Liver (tissue), 9 donors: Measurements from ENCODE around the gene PTPRN2. TPM values are rescaled to one million over a fixed set of nuclear protein-coding genes. Genes with fewer than 3 reads are reported as not detected.
"Not testable (repeated sequence)": the region's sequence is repeated elsewhere in the genome, so short reads cannot be mapped to it uniquely, and the experiment has no call there.

ENCODE experiments used
- DNase-seq: peaks from one replicate; pipeline ENCODE4 v3.0.0-alpha.2; 2017; ENCODE audit warnings: low spot score
- H3K27ac ChIP-seq, 2 donors: one replicate each; pipeline ENCODE4 v1.7.0; 2013; ENCODE audit warnings: inconsistent platforms in 2 of 2, low read length in 2 of 2, control low read depth in 1 of 2, low read depth in 1 of 2, mild to moderate bottlenecking in 1 of 2
- H3K27me3 ChIP-seq, 4 donors: one replicate each; pipeline versions ENCODE4 v1.6.1 to v1.7.0; 2013; ENCODE audit warnings: low read length in 3 of 4, inconsistent platforms in 1 of 4, mild to moderate bottlenecking in 1 of 4, moderate library complexity in 1 of 4; ENCODE audit not compliant: control insufficient read depth in 4 of 4, insufficient read depth in 4 of 4
- H3K36me3 ChIP-seq, 4 donors: one replicate each; pipeline versions ENCODE4 v1.6.1 to v1.7.0; 2013; ENCODE audit warnings: low read length in 3 of 4, mild to moderate bottlenecking in 3 of 4, low read depth in 1 of 4, moderate library complexity in 1 of 4; ENCODE audit not compliant: control insufficient read depth in 4 of 4, insufficient read depth in 3 of 4
- H3K4me1 ChIP-seq, 4 donors: one replicate each; pipeline versions ENCODE4 v1.6.1 to v1.7.0; 2013; ENCODE audit warnings: low read length in 3 of 4, mild to moderate bottlenecking in 3 of 4, moderate library complexity in 1 of 4; ENCODE audit not compliant: control insufficient read depth in 4 of 4, insufficient read depth in 4 of 4
- H3K4me3 ChIP-seq, 3 donors: one replicate each; pipeline versions ENCODE4 v1.6.1 to v1.7.0; 2013; ENCODE audit warnings: low read length in 3 of 3, control low read depth in 1 of 3, low read depth in 1 of 3, mild to moderate bottlenecking in 1 of 3
- H3K9ac ChIP-seq, 2 donors: one replicate each; pipeline ENCODE4 v1.7.0; 2013; ENCODE audit warnings: low read length in 2 of 2, mild to moderate bottlenecking in 2 of 2, moderate library complexity in 2 of 2, control low read depth in 1 of 2, low read depth in 1 of 2
- H3K9me3 ChIP-seq, 4 donors: one replicate each; pipeline versions ENCODE4 v1.6.1 to v1.7.0; 2013; ENCODE audit warnings: low read length in 3 of 4; ENCODE audit not compliant: control insufficient read depth in 4 of 4
- ATF3 ChIP-seq: IDR thresholded peaks from 2 replicates; pipeline ENCODE4 v1.6.1; 2016; ENCODE audit warnings: antibody characterized with exemption
- CTCF ChIP-seq: fragments of 150-350 bp; IDR thresholded peaks from 2 replicates; pipeline ENCODE4 v1.5.1; 2017; ENCODE audit warnings: improper control_type of control experiment, low read depth, low read length; ENCODE audit not compliant: missing input control
- EGR1 ChIP-seq, 2 donors: IDR thresholded peaks; 2 replicates each; pipeline ENCODE4 v1.6.1; 2016 to 2018; ENCODE audit warnings: antibody characterized with exemption in 2 of 2, low read depth in 2 of 2
- FOXA1 ChIP-seq: IDR thresholded peaks from 2 replicates; pipeline ENCODE4 v1.6.1; 2016; ENCODE audit warnings: antibody characterized with exemption
- GABPA ChIP-seq, 2 donors: IDR thresholded peaks in 1 of 2; conservative IDR thresholded peaks in 1 of 2; 2 replicates each; pipeline ENCODE4 v1.6.1; 2016; ENCODE audit warnings: antibody characterized with exemption in 2 of 2, mild to moderate bottlenecking in 1 of 2, moderate library complexity in 1 of 2
- HNF4A ChIP-seq, 2 donors: conservative IDR thresholded peaks; 2 replicates each; pipeline ENCODE4 v1.6.1; 2016; ENCODE audit warnings: antibody characterized with exemption in 2 of 2, mild to moderate bottlenecking in 2 of 2
- HNF4G ChIP-seq: IDR thresholded peaks from 2 replicates; pipeline ENCODE4 v1.6.1; 2016; ENCODE audit warnings: antibody characterized with exemption
- JUND ChIP-seq, 2 donors: IDR thresholded peaks; 2 replicates each; pipeline ENCODE4 v1.6.1; 2016; ENCODE audit warnings: antibody characterized with exemption in 2 of 2
- MAX ChIP-seq: IDR thresholded peaks from 2 replicates; pipeline ENCODE4 v1.6.1; 2016; ENCODE audit warnings: antibody characterized with exemption
- NR2F2 ChIP-seq: IDR thresholded peaks from 2 replicates; pipeline ENCODE4 v1.6.1; 2016; ENCODE audit warnings: antibody characterized with exemption
- RAD21 ChIP-seq, 2 donors: IDR thresholded peaks; 2 replicates each; pipeline ENCODE4 v1.6.1; 2016; ENCODE audit warnings: antibody characterized with exemption in 2 of 2, mild to moderate bottlenecking in 2 of 2
- REST ChIP-seq: IDR thresholded peaks from 2 replicates; pipeline ENCODE4 v1.6.1; 2016; ENCODE audit warnings: antibody characterized with exemption, mild to moderate bottlenecking
- RXRA ChIP-seq, 2 donors: IDR thresholded peaks; 2 replicates each; pipeline ENCODE4 v1.6.1; 2017 to 2018; ENCODE audit warnings: antibody characterized with exemption in 2 of 2, mild to moderate bottlenecking in 1 of 2
- TAF1 ChIP-seq: conservative IDR thresholded peaks from 2 replicates; pipeline ENCODE4 v1.6.1; 2016; ENCODE audit warnings: antibody characterized with exemption, mild to moderate bottlenecking
- YY1 ChIP-seq: IDR thresholded peaks from 2 replicates; pipeline ENCODE4 v1.6.1; 2016; ENCODE audit warnings: antibody characterized with exemption, mild to moderate bottlenecking
- ZBTB33 ChIP-seq: IDR thresholded peaks from 2 replicates; pipeline ENCODE4 v1.6.1; 2016; ENCODE audit warnings: antibody characterized with exemption
- WGBS: extraction: QIAGEN DNeasy Blood & Tissue Kit; methylation state at CpG from one replicate; pipeline ENCODE4 v1.1.7; 2013; 5-methylcytosine and 5-hydroxymethylcytosine counted together
- polyA plus RNA-seq, 2 donors: library from polyadenylated mRNA; stranded (reverse) in 1 of 2; unstranded in 1 of 2; fragments of 200-250 nt in 1 of 2; fragments of >200 nt in 1 of 2; fragmentation: Nextera tagmentation in 1 of 2; extraction: Ambion mirVana in 1 of 2; gene quantifications; one replicate each; pipeline versions ENCODE4 v1.2.1 to v1.2.3, GENCODE V29; 2013 to 2015
- total RNA-seq, 2 donors: library from RNA; depleted of rRNA; stranded (reverse); fragments of >200 nt; gene quantifications; one replicate each; pipeline ENCODE4 v1.2.3, GENCODE V29; 2014
- donor health status: healthy.
- donor health status: healthy.
- donor health status: healthy.
- donor health status: healthy.
- donor health status: healthy.

The PTPRN2 gene
- total and polyA plus RNA-seq, 4 donors: 0.75 to 1.9 (median 1.1) TPM

- TF ChIP-seq REST (no peak), NR2F2 (no peak)
Observed at GRCh38 chr7:158386355-158386618, 201.3 kb downstream of the PTPRN2 start (continued).

GRCh38 chr7:158385496-158386354 is 201.9 kb downstream of the PTPRN2 start:
- H3K27me3 ChIP-seq, H3K4me3 ChIP-seq, H3K9me3 ChIP-seq, H3K4me1 ChIP-seq, H3K27ac ChIP-seq, H3K36me3 ChIP-seq, H3K9ac ChIP-seq, DNase-seq: not testable (repeated sequence)
- WGBS: 88% methylated on average over 20 of the region's 20 CpGs

- Histone ChIP-seq H3K4me1 (no peaks in the 10 kb centered on the region), H3K36me3 (no peaks in the 10 kb centered on the region), H3K9me3 (no peaks in the 10 kb centered on the region), H3K4me3 (no peak overlapping the region), H3K9ac (no peak overlapping the region), H3K27me3 (no peaks in the 10 kb centered on the region), H3K27ac (no peak overlapping the region)
- DNase-seq: no peak
- TF ChIP-seq JUND (IDR thresholded peaks at IDR 0.05): no peak
- TF ChIP-seq TAF1: no peak
- TF ChIP-seq NR2F2: no peak
- no peak for TF ChIP-seq YY1
- no peak for TF ChIP-seq HNF4G
- no peak for TF ChIP-seq ATF3
- no peak for TF ChIP-seq RAD21 (IDR thresholded peaks at IDR 0.05)
- TF ChIP-seq EGR1 (IDR thresholded peaks at IDR 0.05; ENCODE audit: low read depth in 2 of 2): no peak
- no peak for TF ChIP-seq ZBTB33
- TF ChIP-seq GABPA (IDR thresholded peaks at IDR 0.05 in 1 of 2, conservative IDR thresholded peaks at IDR 0.05 in 1 of 2): no peak
- TF ChIP-seq FOXA1: no peak
- no peak for TF ChIP-seq RXRA (IDR thresholded peaks at IDR 0.05)
- no peak for TF ChIP-seq HNF4A (conservative IDR thresholded peaks at IDR 0.05)
- no peak for TF ChIP-seq MAX
- no peak for TF ChIP-seq CTCF
- WGBS: 55% methylated on average over 11 of the region's 11 CpGs
Observed at GRCh38 chr7:158384746-158385145, 202.9 kb downstream of the PTPRN2 start.
